B cell (primary cell): ENCODE measurements around the gene LVRN. TPM values are rescaled to one million over a fixed set of nuclear protein-coding genes. Genes with fewer than 3 reads are reported as not detected.

Experiments used
- ATAC-seq: fragments of 200-7000 bp; cut with Tn5 transposase; one replicate; pipeline ENCODE4 v1.10.0; 2021; ENCODE audit warnings: low read depth, mild to moderate bottlenecking, moderate number of reproducible peaks, moderate library complexity
- CTCF ChIA-PET: fragments of 350-600 bp; sonication (Branson Sonifier 250); formaldehyde crosslinking; loops from one replicate; lab custom pipeline; 2021; ENCODE audit warnings: antibody characterized with exemption, inconsistent platforms; lab: Charles Lee
- POLR2A ChIA-PET: fragments of 350-600 bp; sonication (Branson Sonifier 250); formaldehyde crosslinking; loops from one replicate; lab custom pipeline; 2021; ENCODE audit warnings: antibody characterized with exemption; lab: Charles Lee
- DNase-seq: peaks from one replicate; pipeline ENCODE4 v3.0.0; 2013
- H2AFZ ChIP-seq: 2 replicates; pipeline ENCODE4 v1.6.1; 2012; ENCODE audit warnings: mild to moderate bottlenecking, low read depth, low read length; ENCODE audit not compliant: insufficient read depth, poor library complexity, severe bottlenecking
- H3K27ac ChIP-seq, 2 donors: 1 replicate in 1 of 2; 2 replicates in 1 of 2; pipeline ENCODE4 v1.5.1; 2012 to 2013; ENCODE audit warnings: low read length in 2 of 2, mild to moderate bottlenecking in 2 of 2, moderate library complexity in 1 of 2
- H3K27me3 ChIP-seq, 4 experiments: fragments of 200-600 bp in 1 of 4; sonication (generic) in 1 of 4; replicated peaks in 1 of 4; 1 replicate in 2 of 4; 2 replicates in 2 of 4; pipeline versions ENCODE4 v1.6.1 to v1.7.0; 2013 to 2016; ENCODE audit warnings: low read length in 3 of 4, mild to moderate bottlenecking in 2 of 4, mixed read lengths in 1 of 4, moderate library complexity in 1 of 4; ENCODE audit not compliant: insufficient read depth in 4 of 4, control insufficient read depth in 3 of 4; ENCODE audit errors: control extremely low read depth in 1 of 4
- H3K36me3 ChIP-seq, 2 experiments: replicated peaks in 1 of 2; 1 replicate in 1 of 2; 2 replicates in 1 of 2; pipeline versions ENCODE4 v1.6.1 to v1.7.1; 2013; ENCODE audit warnings: low read length in 1 of 2; ENCODE audit not compliant: insufficient read depth in 2 of 2, control insufficient read depth in 1 of 2; ENCODE audit errors: control extremely low read depth in 1 of 2, extremely low read depth in 1 of 2
- H3K4me1 ChIP-seq, 2 donors: fragments of 200-600 bp in 1 of 2; sonication (generic) in 1 of 2; 1 replicate in 1 of 2; 2 replicates in 1 of 2; pipeline versions ENCODE4 v1.5.1 to v1.6.1; 2013 to 2017; ENCODE audit warnings: low read length in 2 of 2; ENCODE audit not compliant: control insufficient read depth in 2 of 2, insufficient read depth in 2 of 2
- H3K4me2 ChIP-seq: replicated peaks from 2 replicates; pipeline ENCODE3; 2012; ENCODE audit warnings: mild to moderate bottlenecking, low read depth, low read length; ENCODE audit not compliant: poor library complexity, severe bottlenecking
- H3K4me3 ChIP-seq, 5 experiments: fragments of 200-600 bp in 1 of 5; sonication (generic) in 1 of 5; 1 replicate in 3 of 5; 2 replicates in 2 of 5; pipeline versions ENCODE4 v1.5.1 to v1.7.0; 2011 to 2016; ENCODE audit warnings: low read length in 4 of 5, mild to moderate bottlenecking in 4 of 5, low read depth in 2 of 5, control low read depth in 1 of 5, moderate library complexity in 1 of 5; ENCODE audit not compliant: insufficient read depth in 1 of 5; ENCODE audit errors: control extremely low read depth in 1 of 5, extremely low read depth in 1 of 5
- H3K79me2 ChIP-seq: fragments of 200-600 bp; sonication (generic); one replicate; pipeline ENCODE4 v1.6.0; 2016; ENCODE audit warnings: low read length; ENCODE audit not compliant: control insufficient read depth, insufficient read depth
- H3K9ac ChIP-seq: fragments of 200-600 bp; sonication (generic); 2 replicates; pipeline ENCODE4 v1.6.1; 2017; ENCODE audit warnings: mild to moderate bottlenecking, low read length, moderate library complexity
- H3K9me3 ChIP-seq, 3 donors: one replicate each; pipeline versions ENCODE4 v1.6.1 to v1.7.1; 2013; ENCODE audit warnings: low read length in 2 of 3; ENCODE audit not compliant: control insufficient read depth in 2 of 3, insufficient read depth in 1 of 3; ENCODE audit errors: control extremely low read depth in 1 of 3
- H4K20me1 ChIP-seq: 2 replicates; pipeline ENCODE4 v1.6.0; 2012; ENCODE audit warnings: mild to moderate bottlenecking, low read length; ENCODE audit not compliant: insufficient read depth, control insufficient read depth, poor library complexity, severe bottlenecking
- H3K27ac Mint-ChIP-seq: one replicate; pipeline ENCODE4 v1.8.0; 2021; ENCODE audit warnings: mixed read lengths
- H3K27me3 Mint-ChIP-seq: one replicate; pipeline ENCODE4 v1.8.0; 2021; ENCODE audit warnings: mixed read lengths
- H3K4me1 Mint-ChIP-seq: one replicate; pipeline ENCODE4 v1.8.0; 2021; ENCODE audit warnings: mixed read lengths
- H3K4me3 Mint-ChIP-seq: one replicate; pipeline ENCODE4 v1.8.0; 2021; ENCODE audit warnings: mixed read lengths
- H3K9me3 Mint-ChIP-seq: one replicate; pipeline ENCODE4 v1.8.0; 2022; ENCODE audit warnings: mixed read lengths; ENCODE audit not compliant: insufficient read depth
- CTCF ChIP-seq: fragments of 200-600 bp; IDR thresholded peaks from one replicate; pipeline ENCODE4 v1.8.0; 2022; ENCODE audit warnings: antibody characterized with exemption, mild to moderate bottlenecking
- EZH2 ChIP-seq: IDR thresholded peaks from 2 replicates; pipeline ENCODE4 v1.6.1; 2012; ENCODE audit warnings: borderline replicate concordance, low read depth, mild to moderate bottlenecking, moderate library complexity, low read length; ENCODE audit not compliant: insufficient read depth, poor library complexity, severe bottlenecking
- WGBS: methylation state at CpG from one replicate; pipeline ENCODE4 v1.1.5; 2013; ENCODE audit warnings: missing lambda C conversion rate; ENCODE audit not compliant: insufficient coverage; 5-methylcytosine and 5-hydroxymethylcytosine counted together
- intact Hi-C: fragments of 100-400 bp; cut with micrococcal nuclease; formaldehyde crosslinking; loops from one replicate; pipeline ENCODE4 v1.10.0; 2022
- polyA plus RNA-seq: library from polyadenylated mRNA; depleted of rRNA; stranded (reverse); fragments of >200 nt; gene quantifications from 2 replicates; pipeline ENCODE4 v1.2.3, GENCODE V29; 2012
- total RNA-seq, 2 donors: library from RNA; stranded (reverse); fragments of 120-200 nt in 1 of 2; gene quantifications; 1 replicate in 1 of 2; 2 replicates in 1 of 2; pipeline versions ENCODE4 v1.2.3 to v1.2.4, GENCODE V29; 2013 to 2022

LVRN gene
- total and polyA plus RNA-seq, 2 donors (not counting 1 experiment from before 2014, with no cell fraction given), result not detected

GRCh38 chr5:115930630-115931337 lies 31.5 kb upstream of the LVRN start:
- Mint-ChIP-seq H3K27me3 (no peaks in the 10 kb centered on the region), H3K9me3 (no peaks in the 10 kb centered on the region), H3K27ac (no peak overlapping the region), H3K4me3 (no peak overlapping the region), H3K4me1 (no peaks in the 10 kb centered on the region)
- Histone ChIP-seq H3K4me3 (no peak overlapping the region), H4K20me1 (no peaks in the 10 kb centered on the region), H3K9ac (no peak overlapping the region), H3K79me2 (no peaks in the 10 kb centered on the region), H3K27ac (no peak overlapping the region), H3K36me3 (no peaks in the 10 kb centered on the region), H3K4me1 (no peaks in the 10 kb centered on the region), H3K27me3 (no peaks in the 10 kb centered on the region), H2AFZ (no peak overlapping the region), H3K9me3 (no peaks in the 10 kb centered on the region), H3K4me2 (no peak overlapping the region)
- no peak for DNase-seq
- intact Hi-C loops, result no loop called here
- POLR2A ChIA-PET, result no interaction called here
- ATAC-seq, result no peak
- TF ChIP-seq EZH2, result no peak
- no peak for TF ChIP-seq CTCF
- WGBS, result no CpG with 5 or more reads among the region's 4 CpGs
- CTCF ChIA-PET, result no interaction called here

- CTCF ChIA-PET, result no interaction called here
- H3K27me3 ChIP-seq, result no peaks in the 10 kb centered on the region
- H3K9me3 ChIP-seq, result no peaks in the 10 kb centered on the region
- no peak overlapping the region for H3K27ac Mint-ChIP-seq
- intact Hi-C loops, result no loop called here
- TF ChIP-seq EZH2 (no peak), CTCF (no peak)
- H2AFZ ChIP-seq, result no peak overlapping the region
- POLR2A ChIA-PET, result no interaction called here
- WGBS, result 100% methylated on average over 4 of the region's 6 CpGs
- no peaks in the 10 kb centered on the region for H3K4me1 Mint-ChIP-seq
- H3K4me3 Mint-ChIP-seq, result no peak overlapping the region
- no peaks in the 10 kb centered on the region for H3K4me1 ChIP-seq
- no peaks in the 10 kb centered on the region for H3K27me3 Mint-ChIP-seq
- no peak overlapping the region for H3K27ac ChIP-seq
- H4K20me1 ChIP-seq, result no peaks in the 10 kb centered on the region
- H3K79me2 ChIP-seq, result no peaks in the 10 kb centered on the region
- H3K4me3 ChIP-seq, result no peak overlapping the region
- no peaks in the 10 kb centered on the region for H3K9me3 Mint-ChIP-seq
- DNase-seq (no peak), ATAC-seq (no peak)
- no peak overlapping the region for H3K4me2 ChIP-seq
- no peak overlapping the region for H3K9ac ChIP-seq
- no peaks in the 10 kb centered on the region for H3K36me3 ChIP-seq
Measured at GRCh38 chr5:115932991-115933390, 29.3 kb upstream of the LVRN start.
